Cerebellar nuclear complex (tissue), 1 donor: ENCODE measurements around the gene TRMO.
"Not testable (repeated sequence)": the region's sequence is repeated elsewhere in the genome, so short reads cannot be mapped to it uniquely, and the experiment has no call there.

Experiments
- DNase-seq, 2 experiments: peaks; one replicate each; lab custom pipeline; 2025; lab: John Stamatoyannopoulos, UW

The TRMO gene, protein sequence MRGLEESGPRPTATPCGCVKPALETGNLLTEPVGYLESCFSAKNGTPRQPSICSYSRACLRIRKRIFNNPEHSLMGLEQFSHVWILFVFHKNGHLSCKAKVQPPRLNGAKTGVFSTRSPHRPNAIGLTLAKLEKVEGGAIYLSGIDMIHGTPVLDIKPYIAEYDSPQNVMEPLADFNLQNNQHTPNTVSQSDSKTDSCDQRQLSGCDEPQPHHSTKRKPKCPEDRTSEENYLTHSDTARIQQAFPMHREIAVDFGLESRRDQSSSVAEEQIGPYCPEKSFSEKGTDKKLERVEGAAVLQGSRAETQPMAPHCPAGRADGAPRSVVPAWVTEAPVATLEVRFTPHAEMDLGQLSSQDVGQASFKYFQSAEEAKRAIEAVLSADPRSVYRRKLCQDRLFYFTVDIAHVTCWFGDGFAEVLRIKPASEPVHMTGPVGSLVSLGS

DNA sequence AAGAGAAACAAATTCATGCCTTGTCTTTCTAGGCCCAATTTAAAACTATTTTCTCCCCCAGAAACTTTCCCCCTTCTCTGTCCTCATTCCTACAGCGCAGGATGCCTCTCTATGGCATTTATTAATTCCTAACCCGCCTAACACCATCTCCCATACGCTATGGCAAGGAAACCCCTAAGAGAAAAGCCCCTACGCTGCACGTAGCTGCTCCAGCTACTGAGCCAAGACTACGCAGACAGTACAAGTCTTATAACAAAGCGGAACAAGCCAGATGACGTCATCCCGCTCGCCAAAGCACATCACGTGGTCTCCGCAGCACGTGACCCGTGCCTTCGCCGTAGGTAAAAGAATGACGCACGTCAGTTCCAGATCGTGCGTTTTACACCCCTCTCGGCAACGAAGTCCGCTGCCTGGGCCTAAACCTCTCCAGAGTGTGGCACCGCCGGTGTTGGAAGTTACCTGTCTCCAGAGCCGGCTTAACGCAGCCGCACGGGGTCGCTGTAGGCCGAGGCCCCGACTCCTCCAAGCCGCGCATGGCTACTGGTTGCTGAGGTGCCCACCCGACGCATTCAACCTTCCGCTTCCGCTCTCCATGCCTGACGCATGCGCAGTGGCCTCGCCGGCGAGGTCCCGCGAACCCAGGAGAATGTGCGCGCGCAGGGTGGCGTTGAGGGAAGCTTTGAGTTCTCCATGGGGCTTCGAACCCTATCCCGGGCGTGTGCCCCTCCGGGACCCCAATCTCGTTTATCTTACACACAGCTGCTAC lies at the start of gene TRMO:
Gene TRMO (minus strand): TSS at position 542 of the 766 bp plus-strand sequence. CDS start 7 bp downstream, at position 535.
- DNase-seq, result peak in 1 of 2 experiments; percentile 94

DNA sequence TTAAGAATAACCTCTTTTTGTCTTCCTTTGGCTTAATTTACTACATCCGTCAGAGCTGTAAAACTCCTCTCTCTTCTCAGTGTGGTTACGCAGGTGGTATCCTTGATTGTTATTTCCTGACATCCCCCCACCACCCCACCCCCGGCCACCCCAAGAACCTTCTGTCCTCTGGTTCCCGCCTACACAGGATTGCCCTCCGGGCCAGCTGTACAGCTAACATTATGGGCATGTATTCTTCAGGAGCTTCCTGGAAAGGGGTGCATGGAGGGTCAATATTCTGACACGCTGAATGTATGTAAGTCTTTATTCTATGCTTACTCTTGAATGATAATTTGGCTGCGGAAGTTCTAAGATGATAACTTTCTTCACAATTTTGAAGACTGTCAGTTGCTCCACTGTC lies 47.9 kb upstream of the TRMO start:
- DNase-seq, result no peak

DNA sequence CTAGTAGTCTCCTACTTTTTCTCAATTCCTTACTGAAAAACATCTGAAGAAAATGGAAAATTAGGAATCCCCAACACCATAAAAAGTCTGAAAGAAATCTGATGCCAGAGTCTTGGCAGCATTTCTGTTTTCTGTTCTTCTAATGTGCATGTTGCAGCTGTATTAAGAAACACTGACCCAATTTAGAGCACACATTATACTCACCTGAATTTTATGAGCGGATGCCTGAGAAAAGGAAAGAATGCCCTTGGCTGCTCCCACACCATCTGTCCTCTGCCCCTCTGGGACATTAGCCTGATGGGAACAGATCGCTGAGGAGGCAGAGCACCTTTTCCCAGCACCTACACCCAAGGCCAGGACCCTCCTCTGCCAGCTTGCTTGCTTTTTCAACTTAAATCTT lies 46.7 kb upstream of the TRMO start:
- no peak for DNase-seq

DNA sequence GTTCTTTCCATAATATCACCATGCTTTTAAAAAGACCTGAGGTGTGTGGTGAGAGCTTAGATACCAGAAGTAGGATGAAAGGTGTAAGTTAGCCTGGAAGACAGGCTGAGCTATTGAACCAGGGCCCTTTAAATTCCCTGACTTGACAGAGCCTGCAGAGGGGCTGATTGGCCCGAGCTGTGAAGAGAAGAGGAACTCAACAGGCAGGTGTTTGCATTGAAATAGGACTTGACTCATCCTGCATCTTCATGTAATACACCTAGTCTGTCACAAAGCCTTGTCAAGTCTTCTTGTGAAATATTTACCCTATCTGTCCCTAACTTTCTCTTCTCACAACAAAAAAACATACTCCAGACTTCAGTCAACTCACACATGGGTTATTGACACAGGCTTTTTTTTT lies 44.2 kb upstream of the TRMO start:
- DNase-seq, result no peak

DNA sequence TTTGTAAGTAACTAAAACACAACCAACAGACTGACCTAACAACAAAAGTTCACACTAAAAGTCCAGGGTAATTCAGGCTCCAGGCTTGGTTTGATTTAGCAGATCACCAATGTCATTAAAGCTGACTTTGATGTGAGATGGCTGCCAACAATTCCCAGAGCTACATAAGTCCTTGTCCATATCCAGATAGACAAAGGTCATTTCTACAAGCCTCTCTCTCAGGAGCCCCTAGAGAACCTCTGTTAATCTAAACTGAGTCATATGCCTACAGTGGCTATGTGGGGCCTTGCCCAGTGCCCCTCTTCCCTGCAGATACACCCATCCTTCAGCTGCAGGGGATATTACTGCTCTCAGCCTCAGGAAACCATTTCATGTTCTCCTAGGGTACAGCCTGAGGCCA lies 42.6 kb upstream of the TRMO start:
- DNase-seq, result no peak

DNA sequence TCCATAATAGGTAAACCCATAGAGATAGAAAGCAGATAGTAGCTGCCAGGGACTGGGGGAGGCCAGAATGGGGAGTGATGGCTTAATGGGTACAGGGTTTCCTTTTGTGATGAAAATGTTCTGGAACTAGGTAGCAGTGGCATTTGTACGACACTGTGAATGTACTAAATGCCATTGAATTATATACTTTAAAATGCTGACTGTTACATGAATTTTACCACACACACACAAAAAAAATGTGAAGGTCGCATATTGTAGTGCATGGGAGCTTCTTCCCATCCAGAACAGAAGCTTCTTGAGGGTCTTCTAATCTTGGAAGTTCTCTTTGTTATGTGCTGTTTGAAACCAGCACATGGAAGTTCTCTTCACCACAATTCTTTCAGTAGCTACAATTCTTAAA lies 40.9 kb upstream of the TRMO start:
- DNase-seq, result no peak

DNA sequence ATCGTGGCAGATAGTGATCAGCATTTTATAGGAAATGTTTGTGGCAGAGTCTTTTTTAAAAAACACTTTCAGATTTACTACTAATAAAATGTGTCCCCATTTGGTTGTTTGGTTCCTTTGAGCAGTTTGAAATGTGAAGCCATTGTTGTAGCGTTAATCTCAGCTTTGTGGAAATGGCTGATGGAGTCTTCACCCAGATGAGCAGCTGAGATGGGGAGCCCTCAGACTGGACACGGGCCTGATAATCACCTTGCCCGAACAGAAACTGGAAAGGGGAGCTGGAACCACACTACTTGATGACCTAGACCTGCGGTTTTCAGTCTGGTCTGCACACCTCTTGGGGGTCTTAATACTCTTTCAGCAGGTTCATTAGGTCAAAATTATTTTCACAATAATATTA lies 40.3 kb upstream of the TRMO start:
- no peak for DNase-seq

DNA sequence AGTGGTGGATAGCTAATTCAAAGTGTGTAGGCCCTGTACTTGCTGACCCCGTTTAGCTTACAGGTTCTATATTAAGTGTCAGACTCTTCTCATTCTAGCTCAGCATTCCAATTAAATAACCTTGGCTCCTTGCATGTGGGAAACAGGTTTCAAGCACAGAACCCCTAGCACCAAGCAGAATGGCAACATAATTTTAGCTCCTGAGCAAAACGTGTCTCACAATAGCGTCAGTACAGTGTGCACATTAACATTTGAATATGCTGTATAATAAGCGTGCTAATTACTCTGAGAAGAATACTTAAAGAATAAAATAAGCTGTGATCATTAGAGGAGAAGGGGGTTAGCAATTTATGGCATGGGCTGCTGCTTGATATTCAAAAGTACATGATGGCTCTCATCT lies 39.8 kb upstream of the TRMO start:
- no peak for DNase-seq

DNA sequence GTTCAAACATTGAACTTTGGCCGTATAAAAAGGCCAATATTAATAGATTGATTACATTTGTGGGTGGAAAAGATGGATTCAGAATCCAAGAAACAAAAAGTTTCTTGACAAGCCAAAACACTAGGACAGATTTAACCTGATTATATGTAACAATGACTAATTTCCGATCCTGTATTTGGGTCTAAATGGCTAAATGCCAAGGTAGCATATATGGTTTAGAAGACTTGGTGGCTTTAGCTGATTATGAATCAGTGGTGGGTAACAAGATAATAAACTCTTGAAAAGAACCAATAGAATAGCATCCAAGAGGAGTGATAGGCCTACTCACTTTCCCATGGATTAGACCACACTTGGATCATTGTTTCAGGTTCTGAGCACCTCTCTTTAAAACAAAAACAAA lies 39.1 kb upstream of the TRMO start:
- DNase-seq, result no peak

DNA sequence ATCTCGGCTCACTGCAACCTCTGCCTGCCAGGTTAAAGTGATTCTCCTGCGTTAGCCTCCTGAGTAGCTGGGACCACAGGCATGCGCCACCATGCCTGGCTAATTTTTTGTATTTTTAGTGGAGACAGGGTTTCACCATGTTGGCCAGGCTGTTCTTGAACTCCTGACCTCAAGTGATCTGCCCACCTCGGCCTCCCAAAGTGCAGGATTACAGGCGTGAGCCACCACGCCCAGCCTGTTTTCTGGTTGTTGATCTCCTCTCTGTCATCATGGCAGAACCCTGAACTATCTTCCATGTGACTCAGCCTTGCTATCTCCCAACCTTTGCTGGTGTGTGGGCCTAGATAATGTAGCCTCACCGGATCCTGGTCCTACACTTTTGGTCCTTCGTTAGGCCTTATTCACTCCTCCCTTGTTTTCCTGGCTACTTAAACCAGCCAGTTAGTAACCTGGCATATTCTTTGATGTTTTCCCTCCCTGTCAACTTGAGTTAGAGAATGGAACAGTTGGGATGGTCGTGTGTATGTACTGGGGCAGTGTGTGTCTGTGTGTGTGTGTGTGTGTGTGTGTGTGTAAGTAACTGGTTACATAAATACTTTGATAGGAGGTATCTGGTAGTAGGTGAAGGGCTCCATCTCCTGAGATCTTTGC lies 38.5 kb upstream of the TRMO start:
- DNase-seq, result not testable (repeated sequence)

DNA sequence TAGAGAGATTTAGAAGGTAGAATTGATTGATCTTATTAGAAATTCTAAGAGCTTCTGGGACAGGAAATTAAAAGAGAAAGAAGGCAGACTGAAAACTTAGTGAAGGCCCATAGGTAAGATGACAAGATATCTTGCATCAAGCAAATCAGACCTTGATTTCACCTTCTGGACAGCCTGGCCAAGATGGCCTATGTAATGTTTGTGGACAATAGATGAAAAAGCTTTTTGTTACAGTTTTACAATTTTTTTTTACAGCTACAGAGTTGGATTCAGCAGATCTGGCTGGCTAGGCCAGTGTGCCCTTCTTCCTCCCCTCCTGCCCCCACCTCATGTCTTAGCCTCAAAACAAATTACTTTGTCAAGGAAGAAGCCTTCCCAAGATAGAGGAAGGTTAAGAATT lies 37.3 kb upstream of the TRMO start:
- DNase-seq, result no peak

DNA sequence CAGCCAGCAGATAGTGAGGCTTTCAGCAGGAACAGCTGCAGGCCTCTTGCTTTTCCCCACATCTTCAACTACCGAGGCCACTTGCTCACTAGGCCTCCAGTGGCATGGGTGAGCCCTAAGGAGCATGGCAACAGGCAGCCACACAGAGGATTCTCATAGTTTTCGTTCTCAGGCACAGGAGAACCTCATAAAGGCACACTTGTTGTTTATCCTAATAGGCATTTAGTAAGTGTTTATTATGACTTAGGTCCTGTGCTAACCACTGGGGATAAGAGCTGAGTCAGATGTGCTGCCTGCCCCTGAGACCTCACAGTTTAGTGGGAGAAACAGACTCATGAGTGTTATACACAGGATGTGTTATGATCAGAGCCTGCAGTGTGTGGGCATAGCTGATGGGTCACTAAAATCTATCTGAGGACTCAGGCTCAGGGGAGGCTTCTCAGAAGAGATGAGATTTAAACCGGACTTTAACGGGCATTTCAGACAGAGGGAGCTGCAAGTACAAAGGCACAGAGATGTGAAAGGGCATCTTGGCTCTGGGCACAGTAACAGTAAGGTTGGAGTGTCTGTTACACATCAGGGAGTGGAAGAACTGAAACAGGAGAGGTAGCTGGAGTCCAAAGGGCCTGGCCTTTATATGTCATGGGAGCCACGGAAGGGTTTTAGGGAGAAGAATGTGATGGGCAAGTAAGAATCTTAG lies 36.7 kb upstream of the TRMO start:
- DNase-seq, result no peak

DNA sequence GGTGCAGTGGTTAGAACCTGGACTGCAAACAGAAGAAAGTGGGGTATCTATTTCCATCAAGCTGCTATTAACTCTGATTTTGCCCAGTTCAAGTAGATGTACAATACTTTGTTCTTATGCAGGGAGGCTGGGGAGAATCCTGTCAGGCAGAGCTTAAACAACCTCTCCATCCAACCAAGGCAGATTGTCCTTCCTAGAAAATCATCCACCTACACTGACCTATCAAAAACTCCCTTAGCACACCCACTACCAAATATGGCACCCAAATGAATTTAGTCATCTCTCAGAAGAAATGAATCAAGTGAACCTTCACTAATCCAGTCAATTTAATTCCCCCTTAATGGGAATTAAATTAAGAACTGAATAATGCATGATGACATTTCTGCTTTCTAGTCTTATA lies 34.0 kb upstream of the TRMO start:
- no peak for DNase-seq

DNA sequence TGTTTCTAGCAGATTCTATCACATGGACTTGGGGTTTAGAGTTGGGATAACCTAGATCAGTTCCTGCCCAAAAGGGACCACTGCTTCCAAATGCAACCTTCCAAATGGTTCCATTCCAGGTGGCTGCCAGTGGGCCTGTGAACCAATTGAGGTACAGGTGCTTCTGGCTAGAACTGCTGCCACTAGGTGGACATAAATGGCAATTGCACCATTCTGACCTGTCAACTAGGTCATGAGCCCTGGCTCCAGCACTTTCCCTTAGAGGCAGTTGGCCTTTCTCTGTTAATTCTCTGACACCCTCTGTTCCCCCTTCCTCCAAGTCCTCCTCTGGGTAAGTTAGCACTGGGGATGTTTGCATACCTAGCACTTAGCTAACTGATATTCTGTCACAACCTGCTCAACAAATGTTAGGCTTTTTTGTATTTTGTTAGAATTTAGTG lies 32.3 kb upstream of the TRMO start:
- peak in 1 of 2 experiments; percentile 5 for DNase-seq

DNA sequence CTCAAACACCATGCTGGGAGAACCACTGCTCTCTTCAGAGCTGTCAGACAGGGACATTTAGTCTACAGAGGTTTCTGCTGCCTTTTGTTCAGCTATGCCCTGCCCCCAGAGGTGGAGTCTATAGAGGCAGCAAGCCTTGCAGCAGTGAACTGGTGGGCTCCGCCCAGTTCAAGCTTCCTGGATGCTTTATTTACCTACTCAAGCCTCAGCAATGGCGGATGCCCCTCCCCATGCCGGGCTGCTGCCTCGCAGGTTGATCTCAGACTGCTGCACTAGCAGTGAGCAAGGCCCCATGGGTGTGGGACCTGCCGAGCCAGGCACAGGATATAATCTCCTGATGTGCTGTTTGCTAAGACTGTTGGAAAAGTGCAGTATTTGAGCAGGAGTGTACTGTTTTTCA lies 28.6 kb upstream of the TRMO start:
- not testable (repeated sequence) for DNase-seq

DNA sequence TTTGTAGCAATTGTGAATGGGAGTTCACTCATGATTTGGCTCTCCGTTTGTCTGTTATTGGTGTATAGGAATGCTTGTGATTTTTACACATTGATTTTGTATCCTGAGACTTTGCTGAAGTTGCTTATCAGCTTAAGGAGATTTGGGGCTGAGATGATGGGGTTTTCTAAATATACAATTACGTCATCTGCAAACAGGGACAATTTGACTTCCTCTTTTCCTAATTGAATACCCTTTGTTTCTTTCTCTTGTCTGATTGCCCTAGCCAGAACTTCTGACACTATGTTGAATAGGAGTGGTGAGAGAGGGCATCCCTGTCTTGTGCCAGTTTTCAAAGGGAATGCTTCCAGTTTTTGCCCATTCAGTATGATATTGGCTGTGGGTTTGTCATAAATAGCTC lies 24.8 kb upstream of the TRMO start:
- not testable (repeated sequence) for DNase-seq

DNA sequence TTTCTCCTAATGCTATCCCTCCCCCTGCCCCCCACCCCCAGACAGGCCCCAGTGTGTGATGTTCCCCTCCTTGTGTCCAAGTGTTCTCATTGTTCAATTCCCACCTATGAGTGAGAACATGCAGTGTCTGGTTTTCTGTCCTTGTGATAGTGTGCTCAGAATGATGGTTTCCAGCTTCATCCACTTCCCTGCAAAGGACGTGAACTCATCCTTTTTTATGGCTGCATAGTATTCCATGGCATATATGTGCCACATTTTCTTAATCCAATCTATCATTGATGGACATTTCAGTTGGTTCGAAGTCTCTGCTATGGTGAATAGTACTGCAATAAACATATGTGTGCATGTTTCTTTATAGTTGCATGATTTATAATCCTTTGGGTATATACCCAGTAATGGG lies 23.2 kb upstream of the TRMO start:
- not testable (repeated sequence) for DNase-seq

DNA sequence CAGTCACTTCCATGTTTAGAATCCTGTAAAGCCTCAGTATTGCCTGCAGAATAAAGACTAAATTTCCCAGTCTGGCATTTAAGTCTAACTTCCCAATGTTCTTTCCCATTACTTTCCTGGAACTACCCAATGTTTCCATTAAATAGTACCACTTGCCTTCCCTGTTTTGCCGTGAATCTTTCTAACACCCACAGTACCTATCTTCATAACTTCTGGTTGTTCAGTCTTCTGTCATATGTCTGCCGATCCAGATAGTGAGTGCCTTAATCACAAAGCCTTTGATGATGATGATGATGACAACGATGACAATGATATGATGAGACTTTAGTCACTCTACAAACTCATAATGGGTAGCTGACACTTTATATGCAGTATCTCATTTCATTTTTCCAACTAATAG lies 22.3 kb upstream of the TRMO start:
- DNase-seq, result no peak

DNA sequence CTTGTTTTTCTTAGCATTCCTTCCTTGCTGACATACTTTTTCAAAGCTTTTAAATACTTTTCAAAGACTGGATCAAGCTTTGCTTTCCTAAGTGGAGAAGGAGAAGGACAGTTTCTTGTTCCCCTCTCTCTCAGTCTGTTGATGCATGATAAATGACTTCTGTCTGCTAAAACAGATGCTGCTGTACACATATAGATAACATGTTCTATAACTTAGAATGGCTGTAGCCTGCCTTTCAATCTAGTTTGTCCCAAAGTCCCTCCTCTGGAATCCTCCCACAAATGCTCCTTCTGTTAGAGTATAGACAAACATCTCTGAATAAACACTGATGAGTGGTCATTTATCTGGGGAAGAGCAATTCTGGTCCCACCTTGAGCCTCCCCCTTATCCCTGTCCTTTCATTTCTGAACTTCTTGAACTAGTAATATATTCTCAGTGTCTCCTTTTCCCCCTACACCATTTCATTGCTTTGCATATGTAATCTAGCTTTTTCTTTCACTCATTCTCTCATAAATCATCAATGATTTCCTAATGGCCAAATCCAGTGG lies 21.1 kb upstream of the TRMO start:
- no peak for DNase-seq

DNA sequence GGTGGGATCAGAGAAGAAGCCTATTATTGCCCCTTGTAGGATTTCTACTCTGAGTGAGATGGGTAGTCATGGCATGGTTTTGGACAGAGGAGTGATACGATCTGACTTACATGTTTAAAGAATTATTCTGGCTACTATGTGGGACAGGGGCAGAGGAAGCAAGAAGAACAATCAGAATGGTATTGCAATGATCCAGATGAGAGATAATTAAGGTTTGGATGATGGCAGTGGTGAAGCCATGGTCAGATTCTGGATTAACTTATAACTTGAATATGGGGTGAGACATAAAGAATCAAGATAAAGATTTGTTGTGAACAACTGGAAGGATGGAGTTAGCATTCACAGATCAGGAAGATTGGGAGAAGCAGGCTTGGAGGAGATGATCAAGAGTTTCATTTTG lies 19.0 kb upstream of the TRMO start:
- no peak for DNase-seq

DNA sequence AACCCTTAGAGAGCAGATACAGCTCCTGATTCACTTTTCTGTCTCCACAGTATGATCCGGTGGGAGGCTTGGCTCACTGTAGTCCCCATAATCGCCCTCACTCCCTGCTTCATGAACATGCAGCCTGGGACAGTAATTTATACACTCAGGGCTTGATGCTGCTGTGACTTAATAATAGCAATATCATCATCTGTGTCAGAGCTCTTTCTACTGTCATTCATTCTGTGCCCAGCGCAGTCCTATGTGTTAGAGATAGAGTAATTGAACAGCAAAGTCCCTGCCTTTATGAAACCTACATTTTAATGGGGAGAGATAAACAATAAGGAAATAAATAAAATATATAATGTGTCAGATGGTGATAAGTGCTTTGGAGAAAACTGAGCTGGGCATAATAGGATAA lies 18.4 kb upstream of the TRMO start:
- no peak for DNase-seq

DNA sequence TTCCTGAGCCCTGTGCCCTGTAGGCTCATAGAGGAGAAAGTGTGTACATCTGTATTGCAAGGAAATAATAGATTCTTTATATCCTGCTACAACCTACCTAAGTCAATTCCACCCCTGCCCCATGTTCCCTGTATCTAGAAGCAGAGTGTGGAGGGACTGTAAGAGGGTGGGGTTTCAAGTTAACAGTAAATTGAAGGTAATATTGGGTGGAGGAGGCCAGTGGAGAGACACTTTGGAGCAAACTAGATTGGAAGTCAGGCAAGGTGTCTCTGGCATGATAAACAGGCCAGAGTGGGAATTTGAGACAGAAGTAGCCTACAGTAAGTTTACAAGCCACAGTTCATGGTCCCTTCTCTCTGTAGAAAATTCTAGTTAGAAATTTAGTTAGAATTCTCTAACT lies 17.9 kb upstream of the TRMO start:
- DNase-seq, result no peak
